Neural cell (in vitro differentiated cells): Measurements from ENCODE around the gene RDX. TPM values are rescaled to one million over a fixed set of nuclear protein-coding genes. Genes with fewer than 3 reads are reported as not detected.
A peak's percentile ranks its signal among the peaks of the same experiment; 100 is the strongest.

Source experiments
- H2AFZ ChIP-seq: fragments of 200-600, 300-800 bp; sonication (generic), shearing (Covaris generic); 2 replicates; pipeline ENCODE4 v1.6.0; 2014; ENCODE audit warnings: low read depth, mild to moderate bottlenecking, antibody characterized with exemption, low read length, moderate library complexity
- H3F3A ChIP-seq: fragments of 200-600 bp; shearing (Covaris generic); 2 replicates; pipeline ENCODE4 v1.6.1; 2016; ENCODE audit warnings: mild to moderate bottlenecking, moderate library complexity, mixed read lengths, antibody characterized with exemption, low read length; ENCODE audit not compliant: insufficient read depth, poor library complexity, severe bottlenecking
- H3K27ac ChIP-seq: fragments of 200-600, 300-800 bp; sonication (generic), shearing (Covaris generic); 2 replicates; pipeline ENCODE4 v1.5.1; 2014; ENCODE audit warnings: mild to moderate bottlenecking, low read length, moderate library complexity
- H3K27me3 ChIP-seq: fragments of 300-800, 200-600 bp; sonication (generic), shearing (Covaris generic); 2 replicates; pipeline ENCODE4 v1.6.0; 2014; ENCODE audit warnings: mild to moderate bottlenecking, low read depth, low read length, moderate library complexity; ENCODE audit not compliant: insufficient read depth
- H3K36me3 ChIP-seq: fragments of 300-800, 200-600 bp; sonication (generic), shearing (Covaris generic); 2 replicates; pipeline ENCODE4 v1.5.1; 2014; ENCODE audit warnings: mild to moderate bottlenecking, antibody characterized with exemption, low read length, moderate library complexity; ENCODE audit not compliant: insufficient read depth
- H3K4me2 ChIP-seq: fragments of 300-800, 200-600 bp; sonication (generic), shearing (Covaris generic); 2 replicates; pipeline ENCODE4 v1.6.0; 2014; ENCODE audit warnings: mild to moderate bottlenecking, low read length
- H3K4me3 ChIP-seq: fragments of 300-800, 200-600 bp; sonication (generic), shearing (Covaris generic); 2 replicates; pipeline ENCODE4 v1.5.1; 2014; ENCODE audit warnings: mild to moderate bottlenecking, low read length, moderate library complexity
- H3K79me2 ChIP-seq: fragments of 200-600 bp; shearing (Covaris generic); replicated peaks from 2 replicates; pipeline ENCODE4 v1.6.0; 2014; ENCODE audit warnings: mild to moderate bottlenecking, low read length, moderate library complexity; ENCODE audit not compliant: insufficient read depth
- H3K9ac ChIP-seq: fragments of 300-800, 200-600 bp; sonication (generic), shearing (Covaris generic); 2 replicates; pipeline ENCODE4 v1.6.1; 2016; ENCODE audit warnings: mild to moderate bottlenecking, low read length, mixed read lengths
- H3K9me2 ChIP-seq: fragments of 200-600 bp; shearing (Covaris generic); 2 replicates; pipeline ENCODE4 v1.6.1; 2016; ENCODE audit warnings: mild to moderate bottlenecking, low read length, mixed read lengths; ENCODE audit not compliant: insufficient read depth
- H3K9me3 ChIP-seq: fragments of 200-600, 300-800 bp; sonication (generic), shearing (Covaris generic); 2 replicates; pipeline ENCODE4 v1.6.1; 2016; ENCODE audit warnings: mild to moderate bottlenecking, mixed run types, low read length, moderate library complexity, mixed read lengths
- H4K20me1 ChIP-seq: fragments of 200-600 bp; shearing (Covaris generic); 2 replicates; pipeline ENCODE4 v1.6.1; 2016; ENCODE audit warnings: mild to moderate bottlenecking, mixed run types; ENCODE audit not compliant: insufficient read depth
- EP300 ChIP-seq: fragments of 450-650 bp; conservative IDR thresholded peaks from 2 replicates; pipeline ENCODE4 v1.6.1; 2014; ENCODE audit warnings: antibody characterized with exemption, mild to moderate bottlenecking, moderate library complexity; ENCODE audit not compliant: poor library complexity, severe bottlenecking
- EZH2 ChIP-seq: fragments of 200-600, 300-800 bp; shearing (Covaris generic), sonication (generic); IDR thresholded peaks from 2 replicates; pipeline ENCODE4 v1.6.1; 2014; ENCODE audit warnings: antibody characterized with exemption, low read length, borderline replicate concordance, mild to moderate bottlenecking; ENCODE audit not compliant: insufficient read depth, poor library complexity, severe bottlenecking
- MXI1 ChIP-seq: fragments of 450-650 bp; conservative IDR thresholded peaks from 2 replicates; pipeline ENCODE4 v1.6.1; 2014; ENCODE audit warnings: antibody characterized with exemption, mild to moderate bottlenecking; ENCODE audit not compliant: poor library complexity, severe bottlenecking
- POLR2AphosphoS5 ChIP-seq: IDR thresholded peaks from 2 replicates; pipeline ENCODE4 v1.6.1; 2012
- RAD21 ChIP-seq: fragments of 450-650 bp; conservative IDR thresholded peaks from 2 replicates; pipeline ENCODE4 v1.6.1; 2014; ENCODE audit warnings: antibody characterized with exemption, mild to moderate bottlenecking, moderate library complexity
- SMC3 ChIP-seq: fragments of 450-650 bp; conservative IDR thresholded peaks from 2 replicates; pipeline ENCODE4 v1.6.1; 2014; ENCODE audit warnings: antibody characterized with exemption, mild to moderate bottlenecking, moderate library complexity; ENCODE audit not compliant: poor library complexity
- TAF1 ChIP-seq: IDR thresholded peaks from 2 replicates; pipeline ENCODE4 v1.6.1; 2012; ENCODE audit warnings: low read depth
- polyA plus RNA-seq: library from polyadenylated mRNA; depleted of rRNA; stranded (reverse); fragments of >200 nt; gene quantifications from 2 replicates; pipeline ENCODE4 v1.2.3, GENCODE V29; 2014
- TF ChIP-seq, protein P1 (sequence below): fragments of 450-650 bp; IDR thresholded peaks from 2 replicates; pipeline ENCODE4 v1.5.1; 2014; ENCODE audit warnings: antibody characterized with exemption, mild to moderate bottlenecking, moderate library complexity; ENCODE audit not compliant: poor library complexity, severe bottlenecking

Gene RDX
- polyA plus RNA-seq, 1 donor from 2014 or later: 39.0 TPM

DNA sequence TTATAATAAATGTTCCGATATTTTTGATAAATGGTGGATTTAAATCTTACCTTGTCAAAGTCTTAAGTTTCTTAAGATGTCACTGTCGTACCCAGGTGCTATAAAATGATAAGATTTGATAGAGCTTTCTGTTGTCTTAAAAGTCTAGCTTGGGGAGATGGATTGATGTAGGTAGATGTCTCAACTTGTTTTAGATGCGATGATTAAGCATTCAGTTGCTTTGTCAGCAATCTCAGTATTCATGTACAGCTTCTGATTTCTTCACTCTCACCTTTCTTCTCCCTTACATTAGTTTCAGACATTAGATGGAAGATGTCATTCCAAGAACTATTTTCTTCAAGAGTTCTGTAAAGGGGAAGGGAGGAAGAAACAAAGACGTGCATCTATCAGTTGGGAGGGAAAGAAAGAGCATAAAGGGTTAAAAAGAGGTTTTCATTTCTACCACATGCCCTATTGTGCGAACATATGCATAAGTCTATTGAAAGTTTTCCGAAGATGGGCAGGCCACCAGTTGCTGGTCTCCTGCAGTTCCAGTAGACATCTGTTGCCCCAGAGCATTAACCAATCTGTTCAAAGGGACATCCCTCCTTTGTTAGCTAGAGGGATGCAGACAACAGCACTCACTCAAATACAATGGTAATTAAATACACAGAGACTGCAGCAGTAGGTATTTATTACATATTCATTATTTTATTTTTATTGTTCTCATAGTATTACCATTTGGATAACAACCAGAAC lies 164.9 kb downstream of the RDX start:
- peak overlapping the region; percentile 76 for H3K27ac ChIP-seq
- H3K4me2 ChIP-seq: peak overlapping the region; percentile 78
- no peaks in the 10 kb centered on the region for H3K27me3 ChIP-seq
- TF ChIP-seq EP300 (no peak), EZH2 (no peak), RAD21 (no peak), TAF1 (no peak)
- TF ChIP-seq, protein P1, sequence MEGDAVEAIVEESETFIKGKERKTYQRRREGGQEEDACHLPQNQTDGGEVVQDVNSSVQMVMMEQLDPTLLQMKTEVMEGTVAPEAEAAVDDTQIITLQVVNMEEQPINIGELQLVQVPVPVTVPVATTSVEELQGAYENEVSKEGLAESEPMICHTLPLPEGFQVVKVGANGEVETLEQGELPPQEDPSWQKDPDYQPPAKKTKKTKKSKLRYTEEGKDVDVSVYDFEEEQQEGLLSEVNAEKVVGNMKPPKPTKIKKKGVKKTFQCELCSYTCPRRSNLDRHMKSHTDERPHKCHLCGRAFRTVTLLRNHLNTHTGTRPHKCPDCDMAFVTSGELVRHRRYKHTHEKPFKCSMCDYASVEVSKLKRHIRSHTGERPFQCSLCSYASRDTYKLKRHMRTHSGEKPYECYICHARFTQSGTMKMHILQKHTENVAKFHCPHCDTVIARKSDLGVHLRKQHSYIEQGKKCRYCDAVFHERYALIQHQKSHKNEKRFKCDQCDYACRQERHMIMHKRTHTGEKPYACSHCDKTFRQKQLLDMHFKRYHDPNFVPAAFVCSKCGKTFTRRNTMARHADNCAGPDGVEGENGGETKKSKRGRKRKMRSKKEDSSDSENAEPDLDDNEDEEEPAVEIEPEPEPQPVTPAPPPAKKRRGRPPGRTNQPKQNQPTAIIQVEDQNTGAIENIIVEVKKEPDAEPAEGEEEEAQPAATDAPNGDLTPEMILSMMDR: no peak
- peak overlapping the region; percentile 58 for H3K9ac ChIP-seq
- H2AFZ ChIP-seq: no peak overlapping the region
- peak overlapping the region; percentile 66 for H3K4me3 ChIP-seq
- H3K36me3 ChIP-seq: no peaks in the 10 kb centered on the region
- no peaks in the 10 kb centered on the region for H4K20me1 ChIP-seq
- H3K9me2 ChIP-seq: no peaks in the 10 kb centered on the region
- peaks cover 49% of the 10 kb centered on the region for H3K79me2 ChIP-seq
- no peaks in the 10 kb centered on the region for H3K9me3 ChIP-seq
- H3F3A ChIP-seq: peaks cover 3% of the 10 kb centered on the region

DNA sequence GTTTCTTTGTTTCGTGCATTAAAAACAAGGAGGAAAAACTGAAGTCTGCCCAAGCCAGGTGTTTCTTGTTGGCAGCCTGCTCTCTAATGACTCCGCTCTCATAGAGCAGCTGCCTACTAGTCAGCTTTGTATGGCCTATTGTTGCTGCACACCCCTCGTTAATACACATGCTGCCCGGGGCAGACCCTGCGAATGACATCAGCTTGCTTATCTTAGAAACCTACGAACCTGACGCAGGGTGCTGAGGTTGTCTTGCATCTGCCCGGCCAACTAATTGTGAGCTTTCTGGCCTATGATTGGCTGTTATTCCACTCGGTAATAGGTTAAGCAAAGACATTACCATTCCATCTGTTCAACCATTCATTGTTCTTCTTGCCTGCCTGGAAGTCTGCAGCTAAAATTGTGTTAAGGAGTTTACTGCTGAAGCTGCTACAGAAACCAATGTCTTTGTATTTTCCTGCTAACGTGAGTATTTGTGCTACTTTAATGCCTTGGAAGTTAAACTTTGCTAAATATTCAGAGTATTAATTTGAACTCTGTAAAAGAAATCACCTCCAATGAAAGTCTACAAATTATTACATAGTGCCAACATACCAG lies 165.7 kb downstream of the RDX start:
- H3K4me2 ChIP-seq: peak overlapping the region; percentile 78
- H3K4me3 ChIP-seq: peak overlapping the region; percentile 66
- peaks cover 1% of the 10 kb centered on the region for H3K36me3 ChIP-seq
- no peaks in the 10 kb centered on the region for H3K9me2 ChIP-seq
- no peaks in the 10 kb centered on the region for H3K27me3 ChIP-seq
- peak overlapping the region; percentile 76 for H3K27ac ChIP-seq
- TF ChIP-seq POLR2AphosphoS5: peak; percentile 85
- no peak for TF ChIP-seq EZH2
- peak; percentile 52 for TF ChIP-seq MXI1
- TF ChIP-seq, protein P1: no peak
- TF ChIP-seq EP300: peak; percentile 33
- TF ChIP-seq SMC3: peak; percentile 31
- TF ChIP-seq RAD21: peak; percentile 12
- peaks cover 45% of the 10 kb centered on the region for H3K79me2 ChIP-seq
- peak overlapping the region; percentile 58 for H3K9ac ChIP-seq
- no peaks in the 10 kb centered on the region for H3K9me3 ChIP-seq
- no peaks in the 10 kb centered on the region for H4K20me1 ChIP-seq
- peaks cover 3% of the 10 kb centered on the region for H3F3A ChIP-seq
- peak overlapping the region; percentile 15 for H2AFZ ChIP-seq
